GM18517 (cell line): ENCODE data around the gene EPC2.

Experiments
- ATAC-seq: cut with Tn5 transposase; IDR thresholded peaks from one replicate; pipeline ENCODE4 v1.9.1; 2021; ENCODE audit warnings: mild to moderate bottlenecking, moderate library complexity; ENCODE audit not compliant: unreplicated experiment

The EPC2 gene, protein sequence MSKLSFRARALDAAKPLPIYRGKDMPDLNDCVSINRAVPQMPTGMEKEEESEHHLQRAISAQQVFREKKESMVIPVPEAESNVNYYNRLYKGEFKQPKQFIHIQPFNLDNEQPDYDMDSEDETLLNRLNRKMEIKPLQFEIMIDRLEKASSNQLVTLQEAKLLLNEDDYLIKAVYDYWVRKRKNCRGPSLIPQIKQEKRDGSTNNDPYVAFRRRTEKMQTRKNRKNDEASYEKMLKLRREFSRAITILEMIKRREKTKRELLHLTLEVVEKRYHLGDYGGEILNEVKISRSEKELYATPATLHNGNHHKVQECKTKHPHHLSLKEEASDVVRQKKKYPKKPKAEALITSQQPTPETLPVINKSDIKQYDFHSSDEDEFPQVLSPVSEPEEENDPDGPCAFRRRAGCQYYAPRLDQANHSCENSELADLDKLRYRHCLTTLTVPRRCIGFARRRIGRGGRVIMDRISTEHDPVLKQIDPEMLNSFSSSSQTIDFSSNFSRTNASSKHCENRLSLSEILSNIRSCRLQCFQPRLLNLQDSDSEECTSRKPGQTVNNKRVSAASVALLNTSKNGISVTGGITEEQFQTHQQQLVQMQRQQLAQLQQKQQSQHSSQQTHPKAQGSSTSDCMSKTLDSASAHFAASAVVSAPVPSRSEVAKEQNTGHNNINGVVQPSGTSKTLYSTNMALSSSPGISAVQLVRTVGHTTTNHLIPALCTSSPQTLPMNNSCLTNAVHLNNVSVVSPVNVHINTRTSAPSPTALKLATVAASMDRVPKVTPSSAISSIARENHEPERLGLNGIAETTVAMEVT

GRCh38 chr2:148643998-148644882 lies at the start of gene EPC2:
Gene EPC2 (plus strand): TSS chr2:148644751. CDS start chr2:148645018, 267 bp downstream.
- peak; percentile 46 for ATAC-seq

DNA sequence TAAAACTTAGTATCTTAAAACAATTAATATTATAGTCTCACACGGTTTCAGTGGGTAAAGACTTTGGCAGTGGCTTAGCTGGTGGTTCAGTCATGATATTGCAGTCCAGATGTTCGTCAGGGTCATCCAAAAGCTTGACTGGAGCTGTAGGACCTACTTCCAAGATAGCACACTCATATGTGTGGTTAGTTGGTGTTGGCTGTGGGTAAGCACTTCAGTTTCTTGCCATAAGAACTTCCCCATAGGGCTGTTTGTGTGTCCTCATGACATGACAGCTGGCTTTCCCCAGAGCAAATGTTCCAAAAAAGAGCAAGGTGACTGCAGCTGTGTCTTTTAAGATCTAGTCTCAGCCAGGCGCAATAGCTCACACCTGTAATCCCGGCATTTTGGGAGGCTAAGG lies 48.5 kb upstream of the EPC2 start:
- no peak for ATAC-seq

- ATAC-seq: no peak
Observed at GRCh38 chr2:148599109-148599991, 45.2 kb upstream of the EPC2 start.

- peak; percentile 9 for ATAC-seq
Observed at GRCh38 chr2:148602885-148603561, 41.5 kb upstream of the EPC2 start.

- ATAC-seq: peak; percentile 99
Observed at GRCh38 chr2:148603562-148603920, 41.0 kb upstream of the EPC2 start.

DNA sequence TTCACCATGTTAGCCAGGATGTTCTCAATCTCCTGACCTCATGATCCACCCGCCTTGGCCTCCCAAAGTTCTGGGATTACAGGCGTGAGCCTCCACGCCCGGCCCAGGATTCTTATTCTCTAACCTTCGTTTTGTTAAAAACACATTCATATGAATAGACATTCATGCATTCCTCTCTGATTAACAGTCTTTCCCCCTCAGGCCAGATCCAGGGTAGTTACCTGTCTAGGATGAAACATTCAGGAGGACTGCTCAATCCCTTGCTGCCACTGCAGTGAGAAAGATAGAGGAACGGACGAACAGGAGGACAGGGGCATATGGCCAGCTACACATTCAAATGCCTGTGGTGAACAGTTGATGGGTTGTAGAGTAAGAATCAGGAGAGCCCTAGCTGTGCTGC lies 39.6 kb upstream of the EPC2 start:
- ATAC-seq: no peak

DNA sequence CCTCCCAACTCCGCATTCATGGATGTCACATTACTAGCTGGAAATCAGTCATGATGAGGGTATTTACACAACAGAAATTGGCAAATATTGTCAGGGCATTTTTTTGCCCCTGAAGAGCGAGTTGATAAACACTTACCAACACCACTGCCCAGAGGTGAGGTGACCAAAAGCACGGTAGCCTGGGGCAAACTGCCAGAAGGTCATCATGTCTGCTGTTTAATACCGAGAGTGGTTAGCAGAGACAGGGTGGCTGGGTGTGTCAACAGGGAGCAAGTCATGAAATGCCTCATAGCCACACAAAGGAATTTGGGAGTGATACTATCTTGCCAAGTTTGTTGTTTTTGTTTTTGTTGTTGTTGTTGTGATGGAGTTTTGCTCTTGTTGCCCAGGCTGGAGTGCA lies 37.0 kb upstream of the EPC2 start:
- no peak for ATAC-seq

DNA sequence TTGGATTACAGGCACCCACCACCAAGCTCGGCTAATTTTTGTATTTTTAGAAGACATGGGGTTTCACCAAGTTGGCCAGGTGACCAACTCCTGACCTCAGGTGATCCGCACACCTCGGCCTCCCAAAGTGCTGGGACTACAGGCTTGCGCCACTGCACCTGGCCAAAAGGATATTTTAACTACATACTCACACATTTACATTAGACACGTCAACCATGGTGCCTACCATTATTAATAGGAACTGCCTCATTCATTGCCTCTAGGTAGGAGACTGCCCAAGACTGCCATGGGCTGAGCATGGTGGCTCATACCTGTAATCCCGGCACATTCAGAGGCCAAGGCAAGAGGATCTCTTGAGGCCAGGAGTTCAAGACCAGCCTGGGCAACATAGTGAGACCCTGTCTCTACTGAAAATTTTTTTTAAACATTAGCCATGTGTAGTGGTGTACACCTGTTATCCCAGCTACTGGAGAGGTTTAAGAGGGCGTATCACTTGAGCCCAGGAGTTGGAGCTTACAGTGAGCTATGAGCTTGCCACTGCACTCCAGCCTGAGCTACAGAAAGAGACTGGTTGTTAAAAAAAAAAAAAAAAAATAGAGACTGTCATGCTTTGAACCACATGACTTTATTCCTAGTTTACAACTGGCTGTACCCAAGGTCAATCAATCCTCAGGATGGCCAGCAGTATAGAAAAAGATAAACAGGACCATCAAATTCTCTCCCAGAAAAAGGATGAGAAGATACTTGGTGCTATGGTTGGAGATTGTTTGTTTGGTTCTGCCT lies 31.1 kb upstream of the EPC2 start:
- no peak for ATAC-seq

DNA sequence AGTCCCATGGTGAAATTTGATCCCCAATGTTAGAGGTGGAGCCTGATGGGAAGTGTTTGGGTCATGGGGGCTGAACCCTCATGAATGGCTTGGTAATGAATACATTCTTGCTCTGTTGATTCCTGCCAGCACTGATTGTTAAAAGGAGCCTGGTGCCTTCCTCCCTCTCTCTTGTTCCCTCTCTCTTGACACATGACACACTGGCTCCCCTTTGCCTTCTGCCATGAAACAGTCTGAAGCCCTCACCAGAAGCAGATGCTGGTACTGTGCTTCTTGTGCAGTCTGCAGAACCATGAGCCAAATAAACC lies 30.6 kb upstream of the EPC2 start:
- ATAC-seq: no peak

DNA sequence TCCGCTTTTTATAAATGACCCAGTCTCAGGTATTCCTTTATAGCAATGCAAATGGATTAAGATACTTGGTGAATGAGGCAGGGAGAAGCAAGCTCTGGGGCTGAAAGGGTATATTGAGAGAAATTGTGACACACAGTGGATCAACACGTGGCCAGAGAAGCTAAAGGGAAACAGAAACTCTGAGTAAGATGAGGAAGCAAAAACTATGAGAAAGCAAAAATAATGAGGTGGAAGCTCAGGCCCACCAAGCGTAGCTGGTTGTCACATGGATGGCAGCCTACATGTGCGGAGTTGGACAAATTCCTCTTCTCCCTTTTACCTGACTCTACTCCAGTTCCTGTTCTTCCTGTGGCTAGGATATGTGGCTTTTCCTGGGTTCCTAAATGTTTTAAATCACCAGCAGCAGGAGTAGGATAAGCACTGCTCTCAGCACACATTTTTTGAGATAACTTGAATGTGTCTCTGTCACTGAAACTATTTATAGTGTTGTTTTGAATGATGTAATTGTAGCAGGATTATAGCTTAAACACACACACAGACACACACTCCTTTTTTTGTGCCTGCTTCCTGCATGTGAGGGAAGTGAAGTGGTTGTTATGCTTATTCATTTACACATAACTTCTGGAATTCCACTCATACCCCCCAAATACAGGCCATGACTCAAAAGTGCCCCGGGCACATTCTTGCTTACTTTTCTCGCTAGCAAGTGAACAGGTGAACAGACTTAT lies 30.1 kb upstream of the EPC2 start:
- ATAC-seq: peak; percentile 99

GRCh38 chr2:148615381-148615841 lies 29.1 kb upstream of the EPC2 start:
- ATAC-seq: no peak

- no peak for ATAC-seq
Observed at GRCh38 chr2:148616662-148617061, 27.9 kb upstream of the EPC2 start.

GRCh38 chr2:148617219-148617618 lies 27.3 kb upstream of the EPC2 start:
- ATAC-seq: no peak

DNA sequence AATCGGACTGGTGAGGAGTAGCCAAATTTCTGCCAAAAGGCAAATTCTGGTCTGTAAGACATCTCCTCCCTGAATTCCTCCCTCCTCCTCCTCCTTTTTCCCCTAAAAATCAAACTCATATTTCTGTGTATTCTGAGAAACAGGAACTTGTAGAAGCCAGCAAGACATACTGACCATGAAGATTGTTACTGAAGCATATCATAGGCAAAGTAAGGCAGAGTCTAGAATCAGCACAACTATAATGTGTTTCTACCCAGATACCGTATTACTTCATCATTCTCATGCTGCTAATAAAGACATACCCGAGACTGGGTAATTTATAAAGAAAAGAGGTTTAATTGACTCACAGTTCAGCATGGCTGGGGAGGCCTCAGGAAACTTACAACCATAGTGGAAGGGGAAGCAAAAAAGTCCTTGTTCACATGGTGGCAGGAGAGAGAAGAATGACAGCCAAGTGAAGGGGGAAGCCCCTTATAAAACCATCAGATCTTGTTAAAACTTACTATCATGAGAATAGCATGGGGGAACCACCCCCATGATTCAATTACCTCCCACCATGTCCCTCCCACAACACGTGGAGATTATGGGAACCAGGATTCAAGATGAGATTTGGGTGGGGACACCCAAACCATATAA lies 24.9 kb upstream of the EPC2 start:
- ATAC-seq: no peak

GRCh38 chr2:148622366-148622765 lies 22.2 kb upstream of the EPC2 start:
- no peak for ATAC-seq

GRCh38 chr2:148623086-148623485 lies 21.5 kb upstream of the EPC2 start:
- no peak for ATAC-seq

GRCh38 chr2:148627224-148627623 lies 17.3 kb upstream of the EPC2 start:
- no peak for ATAC-seq

GRCh38 chr2:148634749-148635148 lies 9.8 kb upstream of the EPC2 start:
- no peak for ATAC-seq
